NCI-H82 treated with DMSO at 0.1 percent for 48 hours (cell line): ENCODE results near the gene RAB8B.
"Not testable (repeated sequence)": the region's sequence is repeated elsewhere in the genome, so short reads cannot be mapped to it uniquely, and the experiment has no call there.

Experiments used
- DNase-seq: peaks from one replicate; lab custom pipeline; 2025; ENCODE audit not compliant: unreplicated experiment; lab: John Stamatoyannopoulos, UW

RAB8B gene

GRCh38 chr15:63233667-63234423 lies 44.4 kb downstream of the RAB8B start:
- DNase-seq: no peak

GRCh38 chr15:63234451-63234870 lies 45.1 kb downstream of the RAB8B start:
- DNase-seq: no peak

GRCh38 chr15:63236272-63236671 lies 46.9 kb downstream of the RAB8B start:
- no peak for DNase-seq

- DNase-seq: not testable (repeated sequence)
Observed at GRCh38 chr15:63237086-63237485, 47.7 kb downstream of the RAB8B start.

GRCh38 chr15:63238171-63238570 lies 48.8 kb downstream of the RAB8B start:
- DNase-seq: peak; percentile 36

- DNase-seq: peak; percentile 75
Observed at GRCh38 chr15:63238796-63239195, 49.4 kb downstream of the RAB8B start.

- no peak for DNase-seq
Observed at GRCh38 chr15:63240109-63240508, 50.7 kb downstream of the RAB8B start.

GRCh38 chr15:63241316-63241715 lies 51.9 kb downstream of the RAB8B start:
- no peak for DNase-seq

GRCh38 chr15:63243101-63243500 lies 53.7 kb downstream of the RAB8B start:
- DNase-seq: no peak

- DNase-seq: no peak
Observed at GRCh38 chr15:63243776-63244175, 54.4 kb downstream of the RAB8B start.

GRCh38 chr15:63244399-63244798 lies 55.0 kb downstream of the RAB8B start:
- no peak for DNase-seq

- no peak for DNase-seq
Observed at GRCh38 chr15:63244976-63245645, 55.7 kb downstream of the RAB8B start.

GRCh38 chr15:63246691-63247469 lies 57.5 kb downstream of the RAB8B start:
- peak; percentile 32 for DNase-seq

- DNase-seq: no peak
Observed at GRCh38 chr15:63250312-63250965, 61.0 kb downstream of the RAB8B start.

- DNase-seq: no peak
Observed at GRCh38 chr15:63251701-63252100, 62.3 kb downstream of the RAB8B start.

GRCh38 chr15:63252292-63252691 lies 62.9 kb downstream of the RAB8B start:
- no peak for DNase-seq

GRCh38 chr15:63254991-63255390 lies 65.6 kb downstream of the RAB8B start:
- no peak for DNase-seq

- no peak for DNase-seq
Observed at GRCh38 chr15:63255489-63255990, 66.1 kb downstream of the RAB8B start.

GRCh38 chr15:63256433-63257274 lies 67.2 kb downstream of the RAB8B start:
- DNase-seq: no peak

- no peak for DNase-seq
Observed at GRCh38 chr15:63258658-63259057, 69.3 kb downstream of the RAB8B start.
